Measurements from ENCODE around the gene GLA.

- no peak for TF ChIP-seq YY1 (tag by site-specific recombination; IDR thresholded peaks at IDR 0.05)
- no peak for TF ChIP-seq ZNF140 (tag by site-specific recombination; IDR thresholded peaks at IDR 0.05)
- TF ChIP-seq ZNF274 (IDR thresholded peaks at IDR 0.05; ENCODE audit: low read length) = no peak
- no peak for TF ChIP-seq ZNF274 (tag by site-specific recombination; IDR thresholded peaks at IDR 0.05; ENCODE audit: borderline replicate concordance)
- no peak for TF ChIP-seq TRIM28 (IDR thresholded peaks at IDR 0.05; ENCODE audit: borderline replicate concordance, low read length)
- no peak for TF ChIP-seq SP2 (tag by site-specific recombination; IDR thresholded peaks at IDR 0.05)
- no peak for TF ChIP-seq CTCF (tag by site-specific recombination; IDR thresholded peaks at IDR 0.05)
- TF ChIP-seq BCL11A (tag by site-specific recombination; IDR thresholded peaks at IDR 0.05; ENCODE audit: low read depth) = no peak
- no peak for TF ChIP-seq ZNF518A (tag by site-specific recombination; conservative IDR thresholded peaks at IDR 0.05; ENCODE audit: low read depth)
- no peak for TF ChIP-seq TCF7L2 (IDR thresholded peaks at IDR 0.05; ENCODE audit: borderline replicate concordance, low read depth, low read length)
- TF ChIP-seq ZBTB48 (tag by site-specific recombination; IDR thresholded peaks at IDR 0.05) = no peak
- no peak for TF ChIP-seq ZNF146 (tag by site-specific recombination; IDR thresholded peaks at IDR 0.05)
- TF ChIP-seq ZNF549 (tag by site-specific recombination; IDR thresholded peaks at IDR 0.05) = no peak
- no peak for TF ChIP-seq PRDM6 (tag by site-specific recombination; IDR thresholded peaks at IDR 0.05)
- no peak for TF ChIP-seq ZBTB49 (tag by site-specific recombination; IDR thresholded peaks at IDR 0.05; ENCODE audit: low read depth)
Observed at GRCh38 chrX:101365301-101365795, 42.4 kb downstream of the GLA start.

Data from HEK293 (cell line).